HEK293 (cell line): ENCODE data around the gene FHL2.

Experiments
- CTCF ChIA-PET: fragments of 350-600 bp; formaldehyde crosslinking; extraction: SDS; loops from one replicate; lab custom pipeline; 2021; ENCODE audit warnings: antibody characterized with exemption; lab: Yijun Ruan, JAX
- POLR2A ChIA-PET: fragments of 300-600 bp; formaldehyde crosslinking; extraction: SDS; loops from one replicate; lab custom pipeline; 2020; ENCODE audit warnings: antibody characterized with exemption, inconsistent platforms; lab: Yijun Ruan, JAX
- H3K27ac ChIP-seq: fragments of 200-500 bp; sonication (Bioruptor generic); 2 replicates; pipeline ENCODE4 v1.5.1; 2014; ENCODE audit warnings: low read depth, low read length, control low read depth, inconsistent platforms; ENCODE audit errors: extremely low read depth
- H3K36me3 ChIP-seq, 2 experiments: fragments of 200-500 bp in 1 of 2; sonication (Bioruptor generic) in 1 of 2; 1 replicate in 1 of 2; 2 replicates in 1 of 2; pipeline ENCODE4 v1.5.1; 2014 to 2017; ENCODE audit warnings: inconsistent platforms in 2 of 2, low read length in 2 of 2; ENCODE audit not compliant: control insufficient read depth in 2 of 2, insufficient read depth in 1 of 2
- H3K4me1 ChIP-seq: fragments of 200-500 bp; sonication (Bioruptor generic); 2 replicates; pipeline ENCODE4 v1.5.1; 2014; ENCODE audit warnings: mild to moderate bottlenecking, low read length, inconsistent platforms; ENCODE audit not compliant: control insufficient read depth, insufficient read depth
- H3K4me3 ChIP-seq: 2 replicates; pipeline ENCODE4 v1.5.1; 2011; ENCODE audit warnings: low read depth, mild to moderate bottlenecking, control low read depth, low read length, moderate library complexity
- H3K9me3 ChIP-seq: fragments of 200-500 bp; sonication (Bioruptor generic); 2 replicates; pipeline ENCODE4 v1.5.1; 2014; ENCODE audit warnings: low read depth, low read length, inconsistent platforms; ENCODE audit not compliant: control insufficient read depth, insufficient read depth
- GLI4 ChIP-seq: fragments of 450-650 bp; formaldehyde crosslinking; IDR thresholded peaks from 2 replicates; pipeline ENCODE4 v1.5.1; 2016; ENCODE audit warnings: missing biosample characterization, missing genetic modification characterization
- SP7 ChIP-seq: fragments of 450-650 bp; formaldehyde crosslinking; IDR thresholded peaks from 2 replicates; pipeline ENCODE4 v1.5.1; 2016; ENCODE audit warnings: missing biosample characterization, missing genetic modification characterization
- ZNF350 ChIP-seq: fragments of 450-650 bp; formaldehyde crosslinking; IDR thresholded peaks from 2 replicates; pipeline ENCODE4 v1.5.0; 2017; ENCODE audit warnings: missing biosample characterization, mild to moderate bottlenecking, missing genetic modification characterization
- ZNF580 ChIP-seq: fragments of 450-650 bp; formaldehyde crosslinking; IDR thresholded peaks from 2 replicates; pipeline ENCODE4 v1.5.1; 2016; ENCODE audit warnings: missing biosample characterization, missing genetic modification characterization
- ZNF596 ChIP-seq: fragments of 450-650 bp; IDR thresholded peaks from 2 replicates; pipeline ENCODE4 v1.5.0; 2018; ENCODE audit warnings: missing biosample characterization, mild to moderate bottlenecking, missing genetic modification characterization, moderate library complexity
- ZNF629 ChIP-seq: fragments of 450-650 bp; formaldehyde crosslinking; IDR thresholded peaks from 2 replicates; pipeline ENCODE4 v1.5.1; 2017; ENCODE audit warnings: missing biosample characterization, missing genetic modification characterization
- ZNF692 ChIP-seq: fragments of 450-650 bp; formaldehyde crosslinking; IDR thresholded peaks from 2 replicates; pipeline ENCODE4 v1.5.1; 2016; ENCODE audit warnings: missing biosample characterization, missing genetic modification characterization
- ZNF704 ChIP-seq: fragments of 450-650 bp; formaldehyde crosslinking; IDR thresholded peaks from 2 replicates; pipeline ENCODE4 v1.5.1; 2016; ENCODE audit warnings: missing biosample characterization, missing genetic modification characterization
- ZXDB ChIP-seq: fragments of 450-650 bp; formaldehyde crosslinking; IDR thresholded peaks from 2 replicates; pipeline ENCODE4 v1.5.1; 2016; ENCODE audit warnings: missing biosample characterization, missing genetic modification characterization
- TF ChIP-seq, protein P1 (sequence below): fragments of 450-650 bp; formaldehyde crosslinking; IDR thresholded peaks from 2 replicates; pipeline ENCODE4 v1.5.1; 2016; ENCODE audit warnings: missing biosample characterization, missing genetic modification characterization

The FHL2 gene

DNA sequence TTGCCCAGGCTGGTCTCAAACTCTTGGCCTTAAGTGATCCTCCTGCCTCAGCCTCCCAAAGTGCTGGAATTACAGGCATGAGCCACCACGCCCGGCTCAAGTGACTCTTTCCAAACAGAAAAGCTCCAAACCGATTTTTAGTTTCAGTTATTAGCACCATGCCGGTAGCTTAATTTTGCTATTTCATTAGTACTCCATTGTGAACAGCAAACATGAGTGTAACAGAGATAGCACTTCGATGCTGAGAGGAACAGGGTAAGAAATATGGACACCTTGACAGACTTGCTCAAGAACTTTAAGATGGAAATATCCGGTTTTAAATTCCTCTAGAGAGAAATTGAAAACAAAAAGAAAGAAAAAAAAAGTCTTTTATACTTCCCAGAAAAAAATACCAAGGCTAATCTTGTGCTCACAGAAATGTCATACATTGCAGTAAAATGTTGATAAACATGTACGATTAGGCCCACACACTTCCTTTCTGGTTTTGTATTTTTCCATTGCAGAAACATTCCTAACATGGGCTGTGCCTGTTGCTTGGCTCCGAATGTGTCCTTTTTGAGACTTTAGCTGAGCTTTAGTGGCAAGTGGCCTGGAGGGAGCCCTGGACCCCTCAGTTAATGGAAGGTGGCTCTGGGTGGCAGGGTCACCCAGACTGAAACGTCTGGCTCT is 18.3 kb downstream of the FHL2 start:
- Histone ChIP-seq H3K9me3 (no peaks in the 10 kb centered on the region), H3K27ac (no peak overlapping the region), H3K4me3 (no peak overlapping the region), H3K4me1 (no peaks in the 10 kb centered on the region)
- ChIA-PET CTCF (no interaction called here), POLR2A (no interaction called here)
- no peak for TF ChIP-seq GLI4 (tag by site-specific recombination)
- no peak for TF ChIP-seq ZNF692 (tag by site-specific recombination)
- TF ChIP-seq, all 188 proteins: peak for 0
- H3K36me3 ChIP-seq, result peaks cover 6 to 69% of the 10 kb centered on the region in 2 experiments

GRCh38 chr2:105379741-105380186 is 19.1 kb downstream of the FHL2 start:
- H3K4me1 ChIP-seq, result no peaks in the 10 kb centered on the region
- peak; percentile 94 for TF ChIP-seq ZXDB (tag by site-specific recombination)
- TF ChIP-seq ZNF629 (tag by site-specific recombination), result no peak
- H3K9me3 ChIP-seq, result no peaks in the 10 kb centered on the region
- peaks cover 12 to 68% of the 10 kb centered on the region in 2 experiments for H3K36me3 ChIP-seq
- ChIA-PET CTCF (no interaction called here), POLR2A (no interaction called here)
- no peak overlapping the region for H3K27ac ChIP-seq
- no peak overlapping the region for H3K4me3 ChIP-seq

DNA sequence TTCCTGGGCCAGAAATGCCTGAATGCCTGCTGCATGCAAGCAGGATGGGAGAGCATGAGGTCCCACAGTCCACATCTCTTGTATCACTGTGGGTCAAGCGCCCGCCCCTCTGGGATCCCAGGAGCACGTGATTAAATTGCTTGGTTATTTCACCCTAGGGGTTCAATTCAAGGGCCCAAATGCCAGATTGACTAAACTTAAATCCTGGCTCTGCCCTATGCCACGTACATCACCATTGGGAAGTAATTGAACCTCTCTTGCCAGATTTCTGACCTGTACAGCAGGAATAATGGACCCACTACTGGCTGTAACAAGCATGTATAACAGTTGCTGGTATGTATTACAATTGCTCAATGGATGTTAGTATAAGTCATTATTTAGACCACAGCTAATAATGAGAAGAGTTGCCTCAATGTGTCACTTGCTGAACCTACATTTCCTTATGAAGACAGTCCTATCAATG is 19.9 kb downstream of the FHL2 start:
- H3K4me1 ChIP-seq, result no peaks in the 10 kb centered on the region
- TF ChIP-seq ZNF350 (tag by site-specific recombination) (no peak), GLI4 (tag by site-specific recombination) (no peak), ZNF704 (no peak), ZNF596 (tag by site-specific recombination) (no peak), SP7 (tag by site-specific recombination) (no peak)
- TF ChIP-seq, protein P1, sequence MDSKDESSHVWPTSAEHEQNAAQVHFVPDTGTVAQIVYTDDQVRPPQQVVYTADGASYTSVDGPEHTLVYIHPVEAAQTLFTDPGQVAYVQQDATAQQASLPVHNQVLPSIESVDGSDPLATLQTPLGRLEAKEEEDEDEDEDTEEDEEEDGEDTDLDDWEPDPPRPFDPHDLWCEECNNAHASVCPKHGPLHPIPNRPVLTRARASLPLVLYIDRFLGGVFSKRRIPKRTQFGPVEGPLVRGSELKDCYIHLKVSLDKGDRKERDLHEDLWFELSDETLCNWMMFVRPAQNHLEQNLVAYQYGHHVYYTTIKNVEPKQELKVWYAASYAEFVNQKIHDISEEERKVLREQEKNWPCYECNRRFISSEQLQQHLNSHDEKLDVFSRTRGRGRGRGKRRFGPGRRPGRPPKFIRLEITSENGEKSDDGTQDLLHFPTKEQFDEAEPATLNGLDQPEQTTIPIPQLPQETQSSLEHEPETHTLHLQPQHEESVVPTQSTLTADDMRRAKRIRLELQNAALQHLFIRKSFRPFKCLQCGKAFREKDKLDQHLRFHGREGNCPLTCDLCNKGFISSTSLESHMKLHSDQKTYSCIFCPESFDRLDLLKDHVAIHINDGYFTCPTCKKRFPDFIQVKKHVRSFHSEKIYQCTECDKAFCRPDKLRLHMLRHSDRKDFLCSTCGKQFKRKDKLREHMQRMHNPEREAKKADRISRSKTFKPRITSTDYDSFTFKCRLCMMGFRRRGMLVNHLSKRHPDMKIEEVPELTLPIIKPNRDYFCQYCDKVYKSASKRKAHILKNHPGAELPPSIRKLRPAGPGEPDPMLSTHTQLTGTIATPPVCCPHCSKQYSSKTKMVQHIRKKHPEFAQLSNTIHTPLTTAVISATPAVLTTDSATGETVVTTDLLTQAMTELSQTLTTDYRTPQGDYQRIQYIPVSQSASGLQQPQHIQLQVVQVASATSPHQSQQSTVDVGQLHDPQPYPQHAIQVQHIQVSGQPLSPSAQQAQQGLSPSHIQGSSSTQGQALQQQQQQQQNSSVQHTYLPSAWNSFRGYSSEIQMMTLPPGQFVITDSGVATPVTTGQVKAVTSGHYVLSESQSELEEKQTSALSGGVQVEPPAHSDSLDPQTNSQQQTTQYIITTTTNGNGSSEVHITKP (tag by site-specific recombination), result no peak
- POLR2A ChIA-PET, result no interaction called here
- H3K9me3 ChIP-seq, result no peaks in the 10 kb centered on the region
- peaks cover 8 to 67% of the 10 kb centered on the region in 2 experiments for H3K36me3 ChIP-seq
- H3K4me3 ChIP-seq, result no peak overlapping the region
- no peak overlapping the region for H3K27ac ChIP-seq
- CTCF ChIA-PET, result interaction anchor here (0.7 to 0.9 kb wide), 2 partner anchors 137 to 142 kb away, joined by 3 to 4 read pairs; no protein-coding TSS in a partner anchor

GRCh38 chr2:105378276-105378840 is 20.5 kb downstream of the FHL2 start:
- Histone ChIP-seq H3K4me3 (no peak overlapping the region), H3K36me3 (peaks cover 8 to 67% of the 10 kb centered on the region in 2 experiments), H3K27ac (no peak overlapping the region), H3K9me3 (no peaks in the 10 kb centered on the region), H3K4me1 (no peaks in the 10 kb centered on the region)
- ChIA-PET POLR2A (no interaction called here), CTCF (interaction anchor here (0.7 to 0.9 kb wide), 2 partner anchors 138 to 143 kb away, joined by 3 to 4 read pairs; no protein-coding TSS in a partner anchor)
- no peak for TF ChIP-seq ZNF580 (tag by site-specific recombination)
